ENCODE measurements around the gene F2RL1. TPM values are rescaled to one million over a fixed set of nuclear protein-coding genes. Genes with fewer than 3 reads are reported as not detected.
"Not testable (repeated sequence)": the region's sequence is repeated elsewhere in the genome, so short reads cannot be mapped to it uniquely, and the experiment has no call there.

F2RL1 gene
- total and polyA plus RNA-seq, 7 experiments from 2014 or later = 0.48 to 6.2 (median 3.2) TPM

DNA sequence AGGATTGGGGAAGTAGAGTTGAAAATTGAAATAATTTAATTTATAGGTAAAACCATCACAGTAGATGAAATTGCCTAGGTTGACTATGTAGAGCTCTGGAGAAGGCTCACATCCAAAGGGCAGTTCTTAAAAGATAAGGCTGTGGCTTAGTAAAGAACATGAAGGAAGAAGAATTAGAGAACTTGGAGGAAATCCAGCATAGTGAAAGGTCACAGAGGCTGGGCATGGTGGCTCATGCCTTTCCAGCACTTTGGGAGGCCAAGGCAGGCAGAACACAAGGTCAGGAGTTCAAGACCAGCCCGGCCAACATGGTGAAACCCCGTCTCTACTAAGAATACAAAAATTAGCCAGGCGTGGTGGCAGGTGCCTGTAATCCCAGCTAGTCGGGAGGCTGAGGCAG, 38.0 kb downstream of the F2RL1 start:
- H3K27ac ChIP-seq (ENCODE audit: low read depth, low read length); H3K36me3 ChIP-seq (ENCODE audit: control insufficient read depth in 2 of 3, insufficient read depth in 3 of 3, low read length in 3 of 3); ATAC-seq; H3K4me3 ChIP-seq (ENCODE audit: low read length); H3K27me3 Mint-ChIP-seq; POLR2A ChIA-PET; H3K9me3 ChIP-seq (ENCODE audit: control insufficient read depth in 2 of 3, low read length in 3 of 3); DNase-seq; H3K27me3 ChIP-seq (ENCODE audit: control insufficient read depth in 2 of 2, insufficient read depth in 2 of 2, low read length in 2 of 2): not testable (repeated sequence)
- peaks cover 0 to 23% (median 0%) of the 10 kb centered on the region in 11 donors for H3K9me3 Mint-ChIP-seq
- CTCF ChIA-PET = interaction anchor here (1.5 to 2.6 kb wide), 2 partner anchors 13 to 1176 kb away, joined by 3 to 5 read pairs; no protein-coding TSS in a partner anchor
- H3K4me1 ChIP-seq (ENCODE audit: control insufficient read depth in 2 of 2, insufficient read depth in 2 of 2, low read length in 2 of 2) = peaks cover 21 to 22% of the 10 kb centered on the region in 2 donors
- peak overlapping the region in 6 of 9 donors; percentile 43 to 95 (median 86) for H3K27ac Mint-ChIP-seq
- H3K4me3 Mint-ChIP-seq = peak overlapping the region in 5 of 10 donors; percentile 22 to 77 (median 69)
- peaks cover 19 to 42% (median 36%) of the 10 kb centered on the region in 7 donors for H3K4me1 Mint-ChIP-seq
- peaks cover 0 to 37% (median 0%) of the 10 kb centered on the region in 5 donors for H3K36me3 Mint-ChIP-seq
- intact Hi-C loops (cut with micrococcal nuclease) = loop anchor here (5.0 to 10.0 kb wide), 3 partner anchors 39 to 176 kb away; partner anchors contain the start of genes AGGF1 (in 1 of the 2), F2R (in 1 of the 2) and F2RL1 (in 1 of the 2)

DNA sequence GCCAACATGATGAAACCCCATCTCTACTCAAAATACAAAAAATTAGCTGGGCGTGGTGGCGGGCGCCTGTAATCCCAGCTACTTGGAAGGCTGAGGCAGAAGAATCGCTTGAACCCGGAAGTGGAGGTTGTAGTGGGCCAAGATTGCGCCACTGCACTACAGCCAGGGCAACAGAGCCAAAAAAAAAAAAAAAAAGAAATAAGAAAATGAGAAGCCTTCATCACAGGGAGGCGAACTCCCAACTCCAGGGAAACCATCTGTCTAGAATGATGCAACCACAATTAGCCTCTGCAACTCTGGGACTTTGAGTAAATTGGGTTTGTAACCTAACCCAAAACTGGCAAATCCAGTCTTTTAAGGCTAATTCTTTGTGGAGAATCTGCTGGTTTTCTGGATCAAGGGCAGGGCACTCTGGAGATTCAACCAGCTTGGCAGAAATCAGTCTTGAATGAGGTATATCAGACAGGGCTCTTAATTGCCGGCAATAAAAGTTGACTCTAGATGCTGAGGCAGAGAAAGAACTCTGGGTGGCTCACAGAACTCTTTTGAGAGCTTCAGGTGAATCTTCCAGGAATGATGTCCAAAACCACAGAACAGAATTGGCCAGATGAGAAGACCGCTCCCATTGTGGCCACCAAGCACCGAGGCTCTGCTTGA, 40.9 kb downstream of the F2RL1 start:
- H3K36me3 ChIP-seq (ENCODE audit: control insufficient read depth in 2 of 3, insufficient read depth in 3 of 3, low read length in 3 of 3) = no peaks in the 10 kb centered on the region
- ATAC-seq (no peak), DNase-seq (no peak)
- H3K4me3 ChIP-seq (ENCODE audit: low read length) = no peak overlapping the region
- Mint-ChIP-seq H3K27ac (no peak overlapping the region), H3K36me3 (peaks cover 0 to 19% (median 0%) of the 10 kb centered on the region in 5 donors), H3K4me3 (no peak overlapping the region), H3K9me3 (peaks cover 0 to 14% (median 0%) of the 10 kb centered on the region in 11 donors), H3K27me3 (no peaks in the 10 kb centered on the region), H3K4me1 (peaks cover 19 to 27% (median 22%) of the 10 kb centered on the region in 7 donors)
- peaks cover 21 to 22% of the 10 kb centered on the region in 2 donors for H3K4me1 ChIP-seq (ENCODE audit: control insufficient read depth in 2 of 2, insufficient read depth in 2 of 2, low read length in 2 of 2)
- intact Hi-C loops (cut with micrococcal nuclease) = loop anchor here (5.0 to 10.0 kb wide), 4 partner anchors 42 to 255 kb away; partner anchors contain the start of genes AGGF1 (in 1 of the 2), F2R (in 1 of the 2) and F2RL1 (in 1 of the 2)
- ChIA-PET POLR2A (no interaction called here), CTCF (no interaction called here)
- no peaks in the 10 kb centered on the region for H3K27me3 ChIP-seq (ENCODE audit: control insufficient read depth in 2 of 2, insufficient read depth in 2 of 2, low read length in 2 of 2)
- no peak overlapping the region for H3K27ac ChIP-seq (ENCODE audit: low read depth, low read length)
- no peaks in the 10 kb centered on the region for H3K9me3 ChIP-seq (ENCODE audit: control insufficient read depth in 2 of 3, low read length in 3 of 3)

DNA sequence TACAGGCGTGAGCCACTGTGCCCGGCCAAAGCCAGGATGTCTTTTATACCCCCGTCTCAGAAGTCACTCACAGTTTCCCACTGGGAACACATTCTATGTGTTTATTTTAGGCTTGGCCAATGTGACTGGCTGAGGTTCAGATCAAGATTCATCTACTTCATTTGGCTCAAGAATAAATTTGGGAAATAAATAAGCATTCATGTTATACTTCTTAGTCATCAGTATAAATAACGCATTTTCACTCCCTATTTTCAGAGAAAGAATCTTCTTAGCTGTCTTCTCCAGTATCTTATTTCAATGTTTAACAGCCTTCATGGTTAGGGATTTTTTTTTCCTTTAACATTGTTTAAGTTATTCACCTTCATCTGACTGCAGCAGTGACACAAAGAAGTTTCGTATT, 42.8 kb downstream of the F2RL1 start:
- H3K27ac ChIP-seq (ENCODE audit: low read depth, low read length) = no peak overlapping the region
- CTCF ChIA-PET = no interaction called here
- Mint-ChIP-seq H3K36me3 (peaks cover 0 to 3% (median 0%) of the 10 kb centered on the region in 5 donors), H3K27me3 (no peaks in the 10 kb centered on the region), H3K4me1 (peaks cover 3 to 9% (median 5%) of the 10 kb centered on the region in 7 donors), H3K27ac (no peak overlapping the region), H3K9me3 (peaks cover 0 to 3% (median 0%) of the 10 kb centered on the region in 11 donors), H3K4me3 (no peak overlapping the region)
- ATAC-seq (no peak), DNase-seq (no peak)
- no peak overlapping the region for H3K4me3 ChIP-seq (ENCODE audit: low read length)
- POLR2A ChIA-PET = no interaction called here
- peaks cover 5 to 6% of the 10 kb centered on the region in 2 donors for H3K4me1 ChIP-seq (ENCODE audit: control insufficient read depth in 2 of 2, insufficient read depth in 2 of 2, low read length in 2 of 2)
- H3K9me3 ChIP-seq (ENCODE audit: control insufficient read depth in 2 of 3, low read length in 3 of 3) = no peaks in the 10 kb centered on the region
- intact Hi-C loops (cut with micrococcal nuclease) = loop anchor here in 1 of 2 donors (10.0 kb wide), 1 partner anchor 257 kb away; no protein-coding TSS in a partner anchor
- H3K36me3 ChIP-seq (ENCODE audit: control insufficient read depth in 2 of 3, insufficient read depth in 3 of 3, low read length in 3 of 3) = no peaks in the 10 kb centered on the region
- H3K27me3 ChIP-seq (ENCODE audit: control insufficient read depth in 2 of 2, insufficient read depth in 2 of 2, low read length in 2 of 2) = no peaks in the 10 kb centered on the region

DNA sequence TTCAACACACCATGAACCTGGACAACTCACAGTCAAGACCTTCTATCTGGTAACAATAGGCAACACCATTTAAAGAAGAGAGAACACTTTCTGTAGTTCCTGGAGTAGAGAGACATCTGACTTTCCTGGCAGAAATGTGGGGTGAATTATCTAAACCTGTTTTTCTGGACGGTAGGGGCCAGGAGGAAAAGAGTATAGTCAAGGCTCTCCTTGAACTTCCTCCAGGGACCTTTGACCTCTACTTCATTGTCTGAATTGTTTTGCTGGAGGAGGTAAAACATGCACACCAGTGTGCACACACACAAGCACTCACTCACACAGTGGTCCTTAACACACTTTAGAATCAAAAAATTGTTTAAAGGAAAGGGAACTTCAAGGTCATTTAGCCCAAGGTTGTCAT, 44.2 kb downstream of the F2RL1 start:
- H3K4me3 Mint-ChIP-seq = no peak overlapping the region
- ATAC-seq = no peak
- Histone ChIP-seq H3K4me3 (ENCODE audit: low read length) (no peak overlapping the region), H3K27ac (ENCODE audit: low read depth, low read length) (no peak overlapping the region), H3K36me3 (ENCODE audit: control insufficient read depth in 2 of 3, insufficient read depth in 3 of 3, low read length in 3 of 3) (no peaks in the 10 kb centered on the region), H3K4me1 (ENCODE audit: control insufficient read depth in 2 of 2, insufficient read depth in 2 of 2, low read length in 2 of 2) (no peaks in the 10 kb centered on the region), H3K9me3 (ENCODE audit: control insufficient read depth in 2 of 3, low read length in 3 of 3) (no peaks in the 10 kb centered on the region), H3K27me3 (ENCODE audit: control insufficient read depth in 2 of 2, insufficient read depth in 2 of 2, low read length in 2 of 2) (no peaks in the 10 kb centered on the region)
- peaks cover 0 to 2% (median 0%) of the 10 kb centered on the region in 7 donors for H3K4me1 Mint-ChIP-seq
- H3K27ac Mint-ChIP-seq = no peak overlapping the region
- intact Hi-C loops (cut with micrococcal nuclease) = loop anchor here in 1 of 2 donors (10.0 kb wide), 1 partner anchor 258 kb away; no protein-coding TSS in a partner anchor
- H3K27me3 Mint-ChIP-seq = no peaks in the 10 kb centered on the region
- H3K36me3 Mint-ChIP-seq = no peaks in the 10 kb centered on the region
- H3K9me3 Mint-ChIP-seq = no peaks in the 10 kb centered on the region
- ChIA-PET CTCF (no interaction called here), POLR2A (no interaction called here)
- no peak for DNase-seq

DNA sequence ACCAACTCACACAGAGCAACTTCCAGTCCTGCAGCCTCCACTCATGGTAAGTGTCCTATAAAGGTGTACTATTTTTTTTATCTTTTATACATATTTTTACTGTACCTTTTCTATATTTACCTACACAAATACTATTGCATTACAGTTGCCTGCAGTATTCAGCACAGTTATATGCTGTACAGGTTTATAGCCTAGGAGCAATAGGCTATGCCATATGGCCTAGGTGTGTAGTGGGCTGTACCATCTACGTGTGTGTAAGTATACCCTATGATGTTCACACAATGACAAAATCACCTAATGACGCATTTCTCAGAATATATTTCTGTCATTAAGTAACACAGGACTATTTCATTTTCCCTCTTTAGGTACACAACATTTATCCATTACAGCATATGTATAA, 47.7 kb downstream of the F2RL1 start:
- no peak overlapping the region for H3K27ac ChIP-seq (ENCODE audit: low read depth, low read length)
- intact Hi-C loops (cut with micrococcal nuclease) = loop anchor here in 1 of 2 donors (5.0 to 10.0 kb wide), 3 partner anchors 166 to 276 kb away; partner anchors contain the start of gene AGGF1
- no peaks in the 10 kb centered on the region for H3K9me3 ChIP-seq (ENCODE audit: control insufficient read depth in 2 of 3, low read length in 3 of 3)
- H3K9me3 Mint-ChIP-seq = no peaks in the 10 kb centered on the region
- ChIA-PET CTCF (interaction anchor here (2.0 kb wide), 1 partner anchor 211 kb away, joined by 6 read pairs; no protein-coding TSS in a partner anchor), POLR2A (no interaction called here)
- H3K27me3 Mint-ChIP-seq = no peaks in the 10 kb centered on the region
- H3K36me3 Mint-ChIP-seq = no peaks in the 10 kb centered on the region
- no peak overlapping the region for H3K27ac Mint-ChIP-seq
- no peak for ATAC-seq
- H3K4me3 ChIP-seq (ENCODE audit: low read length) = no peak overlapping the region
- peaks cover 0 to 4% (median 0%) of the 10 kb centered on the region in 7 donors for H3K4me1 Mint-ChIP-seq
- no peaks in the 10 kb centered on the region for H3K36me3 ChIP-seq (ENCODE audit: control insufficient read depth in 2 of 3, insufficient read depth in 3 of 3, low read length in 3 of 3)
- no peaks in the 10 kb centered on the region for H3K4me1 ChIP-seq (ENCODE audit: control insufficient read depth in 2 of 2, insufficient read depth in 2 of 2, low read length in 2 of 2)
- H3K4me3 Mint-ChIP-seq = no peak overlapping the region
- DNase-seq = no peak
- H3K27me3 ChIP-seq (ENCODE audit: control insufficient read depth in 2 of 2, insufficient read depth in 2 of 2, low read length in 2 of 2) = no peaks in the 10 kb centered on the region

DNA sequence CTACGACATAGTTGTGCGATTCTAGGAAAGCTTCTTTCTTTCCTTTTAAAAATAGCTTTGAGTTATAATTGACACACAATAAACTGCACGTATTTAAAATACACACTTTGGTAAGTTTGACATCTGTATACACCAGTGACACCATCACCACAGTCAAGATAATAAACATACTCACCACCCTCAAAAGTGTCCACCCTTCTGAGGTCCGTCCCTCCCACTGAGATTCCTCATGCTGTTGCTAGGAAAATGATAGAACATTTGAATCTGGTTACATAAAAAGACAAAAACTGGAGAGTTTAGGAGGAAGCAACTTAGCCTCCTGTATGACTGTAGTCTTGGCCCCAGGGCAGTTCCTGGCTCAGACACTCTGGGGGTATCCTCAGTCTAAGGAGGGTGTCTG, 48.2 kb downstream of the F2RL1 start:
- Mint-ChIP-seq H3K27me3 (no peaks in the 10 kb centered on the region), H3K36me3 (no peaks in the 10 kb centered on the region), H3K9me3 (no peaks in the 10 kb centered on the region), H3K4me3 (no peak overlapping the region), H3K4me1 (peaks cover 0 to 4% (median 0%) of the 10 kb centered on the region in 7 donors), H3K27ac (no peak overlapping the region)
- H3K4me1 ChIP-seq (ENCODE audit: control insufficient read depth in 2 of 2, insufficient read depth in 2 of 2, low read length in 2 of 2) = no peaks in the 10 kb centered on the region
- no peak overlapping the region for H3K27ac ChIP-seq (ENCODE audit: low read depth, low read length)
- intact Hi-C loops (cut with micrococcal nuclease) = loop anchor here in 1 of 2 donors (5.0 to 10.0 kb wide), 3 partner anchors 165 to 275 kb away; partner anchors contain the start of gene AGGF1
- no peaks in the 10 kb centered on the region for H3K27me3 ChIP-seq (ENCODE audit: control insufficient read depth in 2 of 2, insufficient read depth in 2 of 2, low read length in 2 of 2)
- H3K9me3 ChIP-seq (ENCODE audit: control insufficient read depth in 2 of 3, low read length in 3 of 3) = no peaks in the 10 kb centered on the region
- H3K4me3 ChIP-seq (ENCODE audit: low read length) = no peak overlapping the region
- ATAC-seq (no peak), DNase-seq (no peak)
- H3K36me3 ChIP-seq (ENCODE audit: control insufficient read depth in 2 of 3, insufficient read depth in 3 of 3, low read length in 3 of 3) = no peaks in the 10 kb centered on the region
- CTCF ChIA-PET = interaction anchor here (1.0 to 2.0 kb wide), 3 partner anchors 84 to 626 kb away, joined by 3 to 6 read pairs (median 5); partner anchors contain the start of gene WDR41
- POLR2A ChIA-PET = no interaction called here

Data from naive thymus-derived CD4-positive, alpha-beta T cell (primary cell).